ENCODE data around the gene DEPDC7. TPM values are rescaled to one million over a fixed set of nuclear protein-coding genes. Genes with fewer than 3 reads are reported as not detected.

Gene DEPDC7
- total and polyA plus RNA-seq, 9 of the 15 experiments (the other 6 are each of a cell fraction or from before 2014, with no cell fraction given), result 5.4 to 19.9 (median 12.0) TPM

GRCh38 chr11:33060271-33060670 is 44.6 kb downstream of the DEPDC7 start:
- ChIA-PET CTCF (ENCODE audit: low intra/inter-chr PET ratio) (no interaction called here), POLR2A (interaction anchor here (0.6 to 2.1 kb wide), 3 partner anchors 12 to 50 kb away, joined by 3 to 6 read pairs (median 3); no protein-coding TSS in a partner anchor)
- Histone ChIP-seq H3K9ac (ENCODE audit: insufficient read depth in 1 of 2, low read depth in 2 of 2, low read length in 2 of 2) (no peak overlapping the region), H3K4me3 (no peak overlapping the region), H2AFZ (ENCODE audit: low read depth, low read length) (no peak overlapping the region), H3K27me3 (ENCODE audit: control insufficient read depth in 2 of 2, insufficient read depth in 2 of 2, low read length in 2 of 2) (no peaks in the 10 kb centered on the region), H3K27ac (ENCODE audit: extremely low read depth, low read depth, low read length) (no peak overlapping the region), H3K9me1 (ENCODE audit: control insufficient read depth, insufficient read depth, low read length) (no peaks in the 10 kb centered on the region), H3K9me3 (replicated peaks; ENCODE audit: control insufficient read depth, insufficient read depth, low read depth, low read length) (no peaks in the 10 kb centered on the region), H3K4me1 (replicated peaks in 1 of 2; ENCODE audit: control insufficient read depth in 2 of 2, insufficient read depth in 2 of 2, low read length in 2 of 2) (no peaks in the 10 kb centered on the region; a peak in 1 of 5 replicates), H3K4me2 (ENCODE audit: insufficient read depth, low read length) (no peak overlapping the region), H3K36me3 (ENCODE audit: control insufficient read depth, insufficient read depth, low read length) (peaks cover 9% of the 10 kb centered on the region; the same call in 2 of the 3 replicates), H4K20me1 (replicated peaks; ENCODE audit: control insufficient read depth, insufficient read depth, low read length) (no peaks in the 10 kb centered on the region; the same call in 1 of the 2 replicates), H3K79me2 (ENCODE audit: control insufficient read depth, insufficient read depth, low read length) (no peaks in the 10 kb centered on the region)
- ATAC-seq, result no peak
- no TSS peak for BruUV-seq (replicated peaks)
- no peak for DNase-seq (ENCODE audit: extremely low read depth in 1 of 4, low spot score in 3 of 4)
- in situ Hi-C loops (cut with MboI) (loop anchor here (5.0 kb wide), 1 partner anchor 103 kb away; no protein-coding TSS in a partner anchor), intact Hi-C loops (cut with micrococcal nuclease) (loop anchor here (5.0 kb wide), 1 partner anchor 178 kb away; no protein-coding TSS in a partner anchor)
- WGBS (ENCODE audit: insufficient coverage, low coverage, missing lambda C conversion rate), result 82% methylated on average over 2 of the region's 3 CpGs
- no peak for FAIRE-seq
- TF ChIP-seq RBM17 (IDR thresholded peaks at IDR 0.05; ENCODE audit: borderline replicate concordance, low read depth, low read length), result no peak

DNA sequence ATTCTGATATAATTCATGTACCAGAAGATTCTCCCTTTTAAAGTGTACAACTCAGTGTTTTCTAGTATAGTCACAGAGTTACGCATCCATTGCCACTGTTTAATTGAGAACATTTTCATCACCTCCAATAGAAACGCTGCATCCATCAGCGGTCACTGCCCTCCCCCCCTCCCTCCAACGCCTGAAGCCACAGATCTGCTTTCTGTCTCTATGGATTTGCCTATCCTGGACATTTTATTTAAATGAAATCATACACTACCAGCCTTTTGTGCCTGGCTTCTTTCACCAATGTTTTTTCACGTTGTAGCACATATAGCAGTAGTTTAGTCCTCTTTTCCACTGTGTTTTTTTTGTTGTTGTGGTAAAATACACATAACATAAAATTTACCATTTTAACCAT is 46.5 kb downstream of the DEPDC7 start:
- FAIRE-seq (no peak), DNase-seq (ENCODE audit: extremely low read depth in 1 of 4, low spot score in 3 of 4) (no peak), ATAC-seq (no peak)
- intact Hi-C loops (cut with micrococcal nuclease) (loop anchor here (5.0 kb wide), 1 partner anchor 180 kb away; no protein-coding TSS in a partner anchor), in situ Hi-C loops (cut with MboI) (loop anchor here (5.0 kb wide), 1 partner anchor 105 kb away; no protein-coding TSS in a partner anchor)
- H3K4me1 ChIP-seq (replicated peaks in 1 of 2; ENCODE audit: control insufficient read depth in 2 of 2, insufficient read depth in 2 of 2, low read length in 2 of 2), result no peaks in the 10 kb centered on the region; a peak in 1 of 5 replicates
- 42% methylated on average over 3 of the region's 5 CpGs for WGBS (ENCODE audit: insufficient coverage, low coverage, missing lambda C conversion rate)
- no peak overlapping the region for H2AFZ ChIP-seq (ENCODE audit: low read depth, low read length)
- H3K9ac ChIP-seq (ENCODE audit: insufficient read depth in 1 of 2, low read depth in 2 of 2, low read length in 2 of 2), result no peak overlapping the region
- BruUV-seq (replicated peaks), result no TSS peak
- no peak overlapping the region for H3K4me3 ChIP-seq
- peaks cover 9% of the 10 kb centered on the region; the same call in 2 of the 3 replicates for H3K36me3 ChIP-seq (ENCODE audit: control insufficient read depth, insufficient read depth, low read length)
- ChIA-PET POLR2A (interaction anchor here (0.7 to 2.1 kb wide), 5 partner anchors 10 to 634 kb away, joined by 3 to 6 read pairs (median 3); partner anchors contain the start of genes QSER1 and TCP11L1), CTCF (ENCODE audit: low intra/inter-chr PET ratio) (no interaction called here)
- H3K9me1 ChIP-seq (ENCODE audit: control insufficient read depth, insufficient read depth, low read length), result peaks cover 4% of the 10 kb centered on the region
- no peaks in the 10 kb centered on the region for H3K27me3 ChIP-seq (ENCODE audit: control insufficient read depth in 2 of 2, insufficient read depth in 2 of 2, low read length in 2 of 2)
- H3K4me2 ChIP-seq (ENCODE audit: insufficient read depth, low read length), result no peak overlapping the region
- no peaks in the 10 kb centered on the region for H3K79me2 ChIP-seq (ENCODE audit: control insufficient read depth, insufficient read depth, low read length)
- no peaks in the 10 kb centered on the region; the same call in 1 of the 2 replicates for H4K20me1 ChIP-seq (replicated peaks; ENCODE audit: control insufficient read depth, insufficient read depth, low read length)
- no peaks in the 10 kb centered on the region for H3K9me3 ChIP-seq (replicated peaks; ENCODE audit: control insufficient read depth, insufficient read depth, low read depth, low read length)
- H3K27ac ChIP-seq (ENCODE audit: extremely low read depth, low read depth, low read length), result no peak overlapping the region
- TF ChIP-seq HEY1 (CRISPR knock-in tag; IDR thresholded peaks at IDR 0.05; ENCODE audit: borderline replicate concordance) (no peak), ZBTB26 (CRISPR knock-in tag; IDR thresholded peaks at IDR 0.05) (no peak)
